H1 (cell line): ENCODE results near the gene DOCK3. TPM values are rescaled to one million over a fixed set of nuclear protein-coding genes. Genes with fewer than 3 reads are reported as not detected.

Experiments
- ASH2L ChIP-seq: fragments of 200-600, 300-600 bp; sonication (generic); IDR thresholded peaks from one replicate; pipeline ENCODE4 v1.7.1; 2017; ENCODE audit warnings: low read length
- EGR1 ChIP-seq: IDR thresholded peaks from 2 replicates; pipeline ENCODE4 v1.6.1; 2011; ENCODE audit warnings: low read depth, low read length, borderline replicate concordance
- GABPA ChIP-seq: IDR thresholded peaks from 2 replicates; pipeline ENCODE4 v1.6.1; 2011; ENCODE audit warnings: mild to moderate bottlenecking, low read length, moderate library complexity, borderline replicate concordance; ENCODE audit not compliant: insufficient read depth
- NANOG ChIP-seq: IDR thresholded peaks from 2 replicates; pipeline ENCODE4 v1.6.1; 2011; ENCODE audit warnings: low read length, low read depth, mild to moderate bottlenecking, inconsistent platforms; ENCODE audit not compliant: insufficient read depth, poor library complexity, severe bottlenecking
- SIX5 ChIP-seq: IDR thresholded peaks from 2 replicates; pipeline ENCODE4 v1.6.1; 2011; ENCODE audit warnings: mild to moderate bottlenecking, low read depth, low read length
- SP4 ChIP-seq: IDR thresholded peaks from 2 replicates; pipeline ENCODE4 v1.6.1; 2012; ENCODE audit warnings: low read length, inconsistent platforms
- TAF7 ChIP-seq: optimal IDR thresholded peaks from 2 replicates; pipeline ENCODE3; 2011; ENCODE audit warnings: low read depth, mild to moderate bottlenecking, inconsistent platforms, low read length, moderate library complexity, borderline replicate concordance
- YY1 ChIP-seq: IDR thresholded peaks from 2 replicates; pipeline ENCODE4 v1.6.1; 2011; ENCODE audit warnings: low read depth, mild to moderate bottlenecking, low read length
- ZNF274 ChIP-seq: IDR thresholded peaks from 2 replicates; pipeline ENCODE4 v1.7.0; 2012; ENCODE audit warnings: low read length, borderline replicate concordance; ENCODE audit errors: extremely low read depth
- polyA plus RNA-seq, 7 experiments: library from polyadenylated mRNA; depleted of rRNA in 3 of 7; stranded (reverse) in 5 of 7; unstranded in 2 of 7; fragments of >200 nt in 5 of 7; fragments of 200-250 nt in 2 of 7; gene quantifications; 1 replicate in 5 of 7; 2 replicates in 1 of 7; 4 replicates in 1 of 7; pipeline versions ENCODE4 v1.2.1 to v1.2.3, GENCODE V29; 2011 to 2013; ENCODE audit warnings: missing spikeins in 2 of 7, mixed read lengths in 2 of 7
- total RNA-seq: library from RNA; stranded (reverse); fragmentation: NEBNext Ultra II Directional; extraction: Animal tissue kit (Norgen Biotek cat#: 25700); gene quantifications from 2 replicates; pipeline ENCODE4 v1.2.1, GENCODE V29; 2021
- TF ChIP-seq, protein P1 (sequence below), 3 experiments: IDR thresholded peaks; 1 replicate in 2 of 3; 2 replicates in 1 of 3; pipeline versions ENCODE4 v1.5.1 to v1.6.1; 2011; ENCODE audit warnings: low read length in 3 of 3, mild to moderate bottlenecking in 3 of 3, inconsistent platforms in 2 of 3, low read depth in 1 of 3, moderate library complexity in 1 of 3; ENCODE audit not compliant: insufficient read depth in 1 of 3; ENCODE audit errors: control extremely low read depth in 1 of 3
- TF ChIP-seq, protein P2 (sequence below): IDR thresholded peaks from 2 replicates; pipeline ENCODE4 v1.6.1; 2012; ENCODE audit warnings: inconsistent platforms

Gene DOCK3
- total and polyA plus RNA-seq, 2 of the 8 experiments (the other 6 are each of a cell fraction or from before 2014, with no cell fraction given), result 2.7 to 5.0 TPM

DNA sequence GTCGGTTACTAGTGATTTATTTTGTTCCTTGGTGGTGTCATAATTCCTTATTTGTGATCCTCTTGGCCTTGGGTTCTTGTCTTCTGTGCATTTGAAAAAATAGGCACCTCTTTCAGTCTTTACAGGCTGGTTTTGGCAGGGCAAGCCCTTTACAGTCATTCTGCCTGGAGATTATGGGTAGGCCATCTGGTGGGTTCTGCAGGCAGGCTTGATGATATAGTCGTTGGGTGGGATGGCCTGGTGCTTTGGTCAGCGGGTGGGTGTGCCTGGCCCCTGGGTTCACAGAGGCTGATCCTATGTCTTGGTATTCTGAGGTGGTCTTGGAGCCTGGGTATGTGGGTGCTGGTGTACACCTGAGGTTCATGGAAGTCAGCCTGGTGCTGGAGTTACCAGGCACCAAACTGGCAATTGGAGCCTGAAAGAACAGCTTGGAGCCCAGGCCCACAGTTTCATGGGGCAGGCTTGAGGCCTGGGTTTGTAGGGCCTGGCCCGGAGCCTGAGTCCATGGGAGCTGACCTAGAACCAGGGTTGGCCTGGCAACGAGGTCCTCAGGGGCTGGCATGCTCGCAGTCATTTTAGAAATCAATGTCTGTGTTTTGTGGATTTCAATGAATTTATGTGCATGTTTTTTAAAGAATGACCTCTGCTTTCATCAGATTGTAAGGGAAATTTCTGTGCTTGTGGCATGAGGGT is 63.3 kb downstream of the DOCK3 start (continued):
- TF ChIP-seq, protein P1, sequence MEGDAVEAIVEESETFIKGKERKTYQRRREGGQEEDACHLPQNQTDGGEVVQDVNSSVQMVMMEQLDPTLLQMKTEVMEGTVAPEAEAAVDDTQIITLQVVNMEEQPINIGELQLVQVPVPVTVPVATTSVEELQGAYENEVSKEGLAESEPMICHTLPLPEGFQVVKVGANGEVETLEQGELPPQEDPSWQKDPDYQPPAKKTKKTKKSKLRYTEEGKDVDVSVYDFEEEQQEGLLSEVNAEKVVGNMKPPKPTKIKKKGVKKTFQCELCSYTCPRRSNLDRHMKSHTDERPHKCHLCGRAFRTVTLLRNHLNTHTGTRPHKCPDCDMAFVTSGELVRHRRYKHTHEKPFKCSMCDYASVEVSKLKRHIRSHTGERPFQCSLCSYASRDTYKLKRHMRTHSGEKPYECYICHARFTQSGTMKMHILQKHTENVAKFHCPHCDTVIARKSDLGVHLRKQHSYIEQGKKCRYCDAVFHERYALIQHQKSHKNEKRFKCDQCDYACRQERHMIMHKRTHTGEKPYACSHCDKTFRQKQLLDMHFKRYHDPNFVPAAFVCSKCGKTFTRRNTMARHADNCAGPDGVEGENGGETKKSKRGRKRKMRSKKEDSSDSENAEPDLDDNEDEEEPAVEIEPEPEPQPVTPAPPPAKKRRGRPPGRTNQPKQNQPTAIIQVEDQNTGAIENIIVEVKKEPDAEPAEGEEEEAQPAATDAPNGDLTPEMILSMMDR (IDR thresholded peaks at IDR 0.05; ENCODE audit: control extremely low read depth in 1 of 3, insufficient read depth in 1 of 3, low read depth in 1 of 3, low read length in 3 of 3), result no peak
- no peak for TF ChIP-seq EGR1
- TF ChIP-seq TAF7, result no peak
- no peak for TF ChIP-seq SP4
- TF ChIP-seq, protein P2, sequence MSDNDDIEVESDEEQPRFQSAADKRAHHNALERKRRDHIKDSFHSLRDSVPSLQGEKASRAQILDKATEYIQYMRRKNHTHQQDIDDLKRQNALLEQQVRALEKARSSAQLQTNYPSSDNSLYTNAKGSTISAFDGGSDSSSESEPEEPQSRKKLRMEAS, result no peak
- no peak for TF ChIP-seq ASH2L
- no peak for TF ChIP-seq SIX5
- no peak for TF ChIP-seq YY1
- TF ChIP-seq NANOG, result no peak
- no peak for TF ChIP-seq ZNF274
- TF ChIP-seq GABPA, result no peak
- TF ChIP-seq, all 59 proteins: peak for 0
